Body of pancreas (tissue), 4 donors: ENCODE data around the gene ZC3H18. TPM values are rescaled to one million over a fixed set of nuclear protein-coding genes. Genes with fewer than 3 reads are reported as not detected.

ENCODE experiments used
- ATAC-seq: fragments of 150-250 bp; one replicate; pipeline ENCODE4 v1.9.1; 2016
- DNase-seq, 4 donors: peaks; one replicate each; pipeline ENCODE4 v3.0.0-alpha.2; 2019
- H3K27ac ChIP-seq, 4 donors: fragments of 200-600 bp; sonication (generic); 1 replicate in 3 of 4; 2 replicates in 1 of 4; pipeline versions ENCODE4 v1.5.1 to v1.6.1; 2016 to 2019; ENCODE audit warnings: mild to moderate bottlenecking in 1 of 4, mixed read lengths in 1 of 4, moderate library complexity in 1 of 4
- H3K27me3 ChIP-seq, 2 donors: fragments of 200-600 bp; sonication (generic); one replicate each; pipeline ENCODE4 v1.6.0; 2016; ENCODE audit warnings: mild to moderate bottlenecking in 1 of 2
- H3K36me3 ChIP-seq, 2 donors: fragments of 200-600 bp; sonication (generic); replicated peaks in 1 of 2; 2 replicates each; pipeline ENCODE4 v1.5.1; 2016; ENCODE audit warnings: low read depth in 2 of 2; ENCODE audit not compliant: insufficient read depth in 1 of 2
- H3K4me1 ChIP-seq: fragments of 200-600 bp; sonication (generic); one replicate; pipeline ENCODE4 v1.6.0; 2016
- H3K4me3 ChIP-seq, 2 donors: fragments of 200-600 bp; sonication (generic); 1 replicate in 1 of 2; 2 replicates in 1 of 2; pipeline ENCODE4 v1.5.1; 2016 to 2019
- H3K9me3 ChIP-seq, 3 donors: fragments of 200-600 bp; sonication (generic); 1 replicate in 2 of 3; 2 replicates in 1 of 3; pipeline ENCODE4 v1.5.1; 2016
- CTCF ChIP-seq, 7 experiments: fragments of 450-650 bp in 4 of 7; fragments of 200-600 bp in 3 of 7; sonication (generic) in 3 of 7; IDR thresholded peaks; one replicate each; pipeline ENCODE4 v1.5.1; 2016 to 2019; ENCODE audit warnings: antibody characterized with exemption in 7 of 7
- POLR2A ChIP-seq, 3 donors: fragments of 450-650 bp; IDR thresholded peaks; one replicate each; pipeline ENCODE4 v1.6.1; 2016; ENCODE audit warnings: antibody characterized with exemption in 3 of 3, mild to moderate bottlenecking in 2 of 3
- WGBS, 2 donors: methylation state at CpG; one replicate each; pipeline ENCODE4 v1.1.5; 2017; 5-methylcytosine and 5-hydroxymethylcytosine counted together
- intact Hi-C: fragments of 100-400 bp; cut with DNase I; formaldehyde crosslinking; loops from one replicate; pipeline ENCODE4 v1.15.1; 2023
- total RNA-seq, 2 donors: library from RNA; depleted of rRNA; stranded (reverse); fragments of >200 nt; gene quantifications; one replicate each; pipeline ENCODE4 v1.1.0, GENCODE V29; 2016

The ZC3H18 gene
- total RNA-seq, 2 donors from 2014 or later, result 11.7 to 22.4 TPM

GRCh38 chr16:88529596-88529995, 40.6 kb upstream of the ZC3H18 start:
- Histone ChIP-seq H3K9me3 (no peaks in the 10 kb centered on the region), H3K27ac (no peak overlapping the region), H3K36me3 (peaks cover 0 to 2% of the 10 kb centered on the region in 2 donors), H3K4me1 (peaks cover 27% of the 10 kb centered on the region), H3K27me3 (no peaks in the 10 kb centered on the region), H3K4me3 (no peak overlapping the region)
- no peak for TF ChIP-seq CTCF (IDR thresholded peaks at IDR 0.05)
- TF ChIP-seq POLR2A (IDR thresholded peaks at IDR 0.05), result no peak
- intact Hi-C loops, result loop anchor here (5.0 kb wide), 1 partner anchor 87 kb away; no protein-coding TSS in a partner anchor
- 92 to 94% methylated on average over 9 of the region's 9 CpGs for WGBS, 2 donors
- DNase-seq, result no peak
- ATAC-seq, result no peak

- intact Hi-C loops, result no loop called here
- no peak for ATAC-seq
- H3K4me1 ChIP-seq, result peaks cover 25% of the 10 kb centered on the region
- DNase-seq, result peak in 1 of 4 donors; percentile 1
- H3K36me3 ChIP-seq, result peaks cover 0 to 2% of the 10 kb centered on the region in 2 donors
- TF ChIP-seq CTCF (IDR thresholded peaks at IDR 0.05) (no peak), POLR2A (IDR thresholded peaks at IDR 0.05) (no peak)
- H3K27ac ChIP-seq, result no peak overlapping the region
- no peaks in the 10 kb centered on the region for H3K27me3 ChIP-seq
- no peaks in the 10 kb centered on the region for H3K9me3 ChIP-seq
- 83 to 88% methylated on average over 6 to 25 of the region's 27 CpGs for WGBS, 2 donors
- H3K4me3 ChIP-seq, result no peak overlapping the region
Measured at GRCh38 chr16:88530051-88530857, 39.9 kb upstream of the ZC3H18 start.

GRCh38 chr16:88530858-88531203, 39.4 kb upstream of the ZC3H18 start:
- Histone ChIP-seq H3K9me3 (no peaks in the 10 kb centered on the region), H3K36me3 (peaks cover 0 to 2% of the 10 kb centered on the region in 2 donors), H3K27me3 (no peaks in the 10 kb centered on the region), H3K4me1 (peaks cover 20% of the 10 kb centered on the region), H3K27ac (no peak overlapping the region), H3K4me3 (no peak overlapping the region)
- DNase-seq (no peak), ATAC-seq (no peak)
- intact Hi-C loops, result no loop called here
- TF ChIP-seq CTCF (IDR thresholded peaks at IDR 0.05) (no peak), POLR2A (IDR thresholded peaks at IDR 0.05) (no peak)
- 74 to 75% methylated on average over 11 of the region's 11 CpGs for WGBS, 2 donors

- Histone ChIP-seq H3K36me3 (peaks cover 0 to 2% of the 10 kb centered on the region in 2 donors), H3K4me3 (no peak overlapping the region), H3K9me3 (no peaks in the 10 kb centered on the region), H3K4me1 (peaks cover 16% of the 10 kb centered on the region), H3K27ac (no peak overlapping the region), H3K27me3 (no peaks in the 10 kb centered on the region)
- TF ChIP-seq CTCF (IDR thresholded peaks at IDR 0.05) (no peak), POLR2A (IDR thresholded peaks at IDR 0.05) (no peak)
- intact Hi-C loops, result no loop called here
- no peak for DNase-seq
- no peak for ATAC-seq
- WGBS, 2 donors, result 82 to 87% methylated on average over 10 to 12 of the region's 12 CpGs
Measured at GRCh38 chr16:88531346-88531745, 38.9 kb upstream of the ZC3H18 start.
